Left lobe of liver (tissue), 2 donors: ENCODE measurements around the gene MBNL1. TPM values are rescaled to one million over a fixed set of nuclear protein-coding genes. Genes with fewer than 3 reads are reported as not detected.
A peak's percentile ranks its signal among the peaks of the same experiment; 100 is the strongest.
"Not testable (repeated sequence)": the region's sequence is repeated elsewhere in the genome, so short reads cannot be mapped to it uniquely, and the experiment has no call there.

Experiments
- ATAC-seq: fragments of 200-7000 bp; cut with Tn5 transposase; one replicate; pipeline ENCODE4 v1.9.1; 2020; ENCODE audit warnings: mild to moderate bottlenecking, moderate library complexity
- DNase-seq: peaks from one replicate; pipeline ENCODE4 v3.0.0-alpha.2; 2020; ENCODE audit warnings: low spot score
- total RNA-seq: library from RNA; stranded (reverse); gene quantifications from one replicate; pipeline ENCODE4 v1.2.1, GENCODE V29; 2021
- donor health status: DM: no; HTN: no; CAD: no; lungs with moderate emphysema.
- donor health status: DM: no; HTN: yes; CAD: no.

Gene MBNL1
- total RNA-seq, 1 donor from 2014 or later, result 48.4 TPM

GRCh38 chr3:152367192-152367591, 98.5 kb downstream of the MBNL1 start:
- ATAC-seq, DNase-seq: not testable (repeated sequence)

GRCh38 chr3:152372633-152373032, 103.9 kb downstream of the MBNL1 start:
- ATAC-seq, DNase-seq: not testable (repeated sequence)

- DNase-seq (no peak), ATAC-seq (no peak)
These were observed 104.7 kb downstream of the MBNL1 start for GRCh38 chr3:152373379-152373778.

- DNase-seq (no peak), ATAC-seq (no peak)
These were observed 105.7 kb downstream of the MBNL1 start for GRCh38 chr3:152374262-152374990.

GRCh38 chr3:152375546-152375945, 106.8 kb downstream of the MBNL1 start:
- DNase-seq (no peak), ATAC-seq (no peak)

GRCh38 chr3:152376351-152377183, 107.8 kb downstream of the MBNL1 start:
- ATAC-seq (peak; percentile 18), DNase-seq (no peak)

GRCh38 chr3:152377184-152377570, 108.4 kb downstream of the MBNL1 start:
- DNase-seq (no peak), ATAC-seq (no peak)

- DNase-seq (no peak), ATAC-seq (no peak)
These were observed 110.8 kb downstream of the MBNL1 start for GRCh38 chr3:152379415-152380042.

- no peak for ATAC-seq
- DNase-seq, result no peak
These were observed 111.3 kb downstream of the MBNL1 start for GRCh38 chr3:152380043-152380442.

GRCh38 chr3:152381881-152382295, 113.2 kb downstream of the MBNL1 start:
- DNase-seq (no peak), ATAC-seq (peak; percentile 70)

- no peak for DNase-seq
- peak; percentile 34 for ATAC-seq
These were observed 113.8 kb downstream of the MBNL1 start for GRCh38 chr3:152382312-152383135.

GRCh38 chr3:152383136-152383606, 114.4 kb downstream of the MBNL1 start:
- no peak for DNase-seq
- ATAC-seq, result peak; percentile 8

- DNase-seq, result no peak
- ATAC-seq, result peak; percentile 30
These were observed 115.7 kb downstream of the MBNL1 start for GRCh38 chr3:152384412-152384811.

- ATAC-seq (no peak), DNase-seq (no peak)
These were observed 117.0 kb downstream of the MBNL1 start for GRCh38 chr3:152385761-152386160.

GRCh38 chr3:152386208-152386607, 117.5 kb downstream of the MBNL1 start:
- no peak for ATAC-seq
- no peak for DNase-seq

GRCh38 chr3:152388631-152389030, 119.9 kb downstream of the MBNL1 start:
- no peak for ATAC-seq
- DNase-seq, result no peak

GRCh38 chr3:152389316-152389934, 120.7 kb downstream of the MBNL1 start:
- DNase-seq (no peak), ATAC-seq (no peak)

GRCh38 chr3:152390647-152391046, 121.9 kb downstream of the MBNL1 start:
- ATAC-seq, result no peak
- no peak for DNase-seq

GRCh38 chr3:152391671-152392070, 122.9 kb downstream of the MBNL1 start:
- ATAC-seq (no peak), DNase-seq (no peak)

- DNase-seq, result no peak
- ATAC-seq, result no peak
These were observed 123.6 kb downstream of the MBNL1 start for GRCh38 chr3:152392272-152392880.
